B cell (primary cell): ENCODE data around the gene UBASH3B. TPM values are rescaled to one million over a fixed set of nuclear protein-coding genes. Genes with fewer than 3 reads are reported as not detected.

ENCODE experiments used
- ATAC-seq: fragments of 200-7000 bp; cut with Tn5 transposase; one replicate; pipeline ENCODE4 v1.10.0; 2021; ENCODE audit warnings: low read depth, mild to moderate bottlenecking, moderate number of reproducible peaks, moderate library complexity
- CTCF ChIA-PET: fragments of 350-600 bp; sonication (Branson Sonifier 250); formaldehyde crosslinking; loops from one replicate; lab custom pipeline; 2021; ENCODE audit warnings: antibody characterized with exemption, inconsistent platforms; lab: Charles Lee
- POLR2A ChIA-PET: fragments of 350-600 bp; sonication (Branson Sonifier 250); formaldehyde crosslinking; loops from one replicate; lab custom pipeline; 2021; ENCODE audit warnings: antibody characterized with exemption; lab: Charles Lee
- DNase-seq: peaks from one replicate; pipeline ENCODE4 v3.0.0; 2013
- H2AFZ ChIP-seq: 2 replicates; pipeline ENCODE4 v1.6.1; 2012; ENCODE audit warnings: mild to moderate bottlenecking, low read depth, low read length; ENCODE audit not compliant: insufficient read depth, poor library complexity, severe bottlenecking
- H3K27ac ChIP-seq, 2 donors: 1 replicate in 1 of 2; 2 replicates in 1 of 2; pipeline ENCODE4 v1.5.1; 2012 to 2013; ENCODE audit warnings: low read length in 2 of 2, mild to moderate bottlenecking in 2 of 2, moderate library complexity in 1 of 2
- H3K27me3 ChIP-seq, 4 experiments: fragments of 200-600 bp in 1 of 4; sonication (generic) in 1 of 4; replicated peaks in 1 of 4; 1 replicate in 2 of 4; 2 replicates in 2 of 4; pipeline versions ENCODE4 v1.6.1 to v1.7.0; 2013 to 2016; ENCODE audit warnings: low read length in 3 of 4, mild to moderate bottlenecking in 2 of 4, mixed read lengths in 1 of 4, moderate library complexity in 1 of 4; ENCODE audit not compliant: insufficient read depth in 4 of 4, control insufficient read depth in 3 of 4; ENCODE audit errors: control extremely low read depth in 1 of 4
- H3K36me3 ChIP-seq, 2 experiments: replicated peaks in 1 of 2; 1 replicate in 1 of 2; 2 replicates in 1 of 2; pipeline versions ENCODE4 v1.6.1 to v1.7.1; 2013; ENCODE audit warnings: low read length in 1 of 2; ENCODE audit not compliant: insufficient read depth in 2 of 2, control insufficient read depth in 1 of 2; ENCODE audit errors: control extremely low read depth in 1 of 2, extremely low read depth in 1 of 2
- H3K4me1 ChIP-seq, 2 donors: fragments of 200-600 bp in 1 of 2; sonication (generic) in 1 of 2; 1 replicate in 1 of 2; 2 replicates in 1 of 2; pipeline versions ENCODE4 v1.5.1 to v1.6.1; 2013 to 2017; ENCODE audit warnings: low read length in 2 of 2; ENCODE audit not compliant: control insufficient read depth in 2 of 2, insufficient read depth in 2 of 2
- H3K4me2 ChIP-seq: replicated peaks from 2 replicates; pipeline ENCODE3; 2012; ENCODE audit warnings: mild to moderate bottlenecking, low read depth, low read length; ENCODE audit not compliant: poor library complexity, severe bottlenecking
- H3K4me3 ChIP-seq, 5 experiments: fragments of 200-600 bp in 1 of 5; sonication (generic) in 1 of 5; 1 replicate in 3 of 5; 2 replicates in 2 of 5; pipeline versions ENCODE4 v1.5.1 to v1.7.0; 2011 to 2016; ENCODE audit warnings: low read length in 4 of 5, mild to moderate bottlenecking in 4 of 5, low read depth in 2 of 5, control low read depth in 1 of 5, moderate library complexity in 1 of 5; ENCODE audit not compliant: insufficient read depth in 1 of 5; ENCODE audit errors: control extremely low read depth in 1 of 5, extremely low read depth in 1 of 5
- H3K79me2 ChIP-seq: fragments of 200-600 bp; sonication (generic); one replicate; pipeline ENCODE4 v1.6.0; 2016; ENCODE audit warnings: low read length; ENCODE audit not compliant: control insufficient read depth, insufficient read depth
- H3K9ac ChIP-seq: fragments of 200-600 bp; sonication (generic); 2 replicates; pipeline ENCODE4 v1.6.1; 2017; ENCODE audit warnings: mild to moderate bottlenecking, low read length, moderate library complexity
- H3K9me3 ChIP-seq, 3 donors: one replicate each; pipeline versions ENCODE4 v1.6.1 to v1.7.1; 2013; ENCODE audit warnings: low read length in 2 of 3; ENCODE audit not compliant: control insufficient read depth in 2 of 3, insufficient read depth in 1 of 3; ENCODE audit errors: control extremely low read depth in 1 of 3
- H4K20me1 ChIP-seq: 2 replicates; pipeline ENCODE4 v1.6.0; 2012; ENCODE audit warnings: mild to moderate bottlenecking, low read length; ENCODE audit not compliant: insufficient read depth, control insufficient read depth, poor library complexity, severe bottlenecking
- H3K27ac Mint-ChIP-seq: one replicate; pipeline ENCODE4 v1.8.0; 2021; ENCODE audit warnings: mixed read lengths
- H3K27me3 Mint-ChIP-seq: one replicate; pipeline ENCODE4 v1.8.0; 2021; ENCODE audit warnings: mixed read lengths
- H3K4me1 Mint-ChIP-seq: one replicate; pipeline ENCODE4 v1.8.0; 2021; ENCODE audit warnings: mixed read lengths
- H3K4me3 Mint-ChIP-seq: one replicate; pipeline ENCODE4 v1.8.0; 2021; ENCODE audit warnings: mixed read lengths
- H3K9me3 Mint-ChIP-seq: one replicate; pipeline ENCODE4 v1.8.0; 2022; ENCODE audit warnings: mixed read lengths; ENCODE audit not compliant: insufficient read depth
- CTCF ChIP-seq: fragments of 200-600 bp; IDR thresholded peaks from one replicate; pipeline ENCODE4 v1.8.0; 2022; ENCODE audit warnings: antibody characterized with exemption, mild to moderate bottlenecking
- EZH2 ChIP-seq: IDR thresholded peaks from 2 replicates; pipeline ENCODE4 v1.6.1; 2012; ENCODE audit warnings: borderline replicate concordance, low read depth, mild to moderate bottlenecking, moderate library complexity, low read length; ENCODE audit not compliant: insufficient read depth, poor library complexity, severe bottlenecking
- WGBS: methylation state at CpG from one replicate; pipeline ENCODE4 v1.1.5; 2013; ENCODE audit warnings: missing lambda C conversion rate; ENCODE audit not compliant: insufficient coverage; 5-methylcytosine and 5-hydroxymethylcytosine counted together
- intact Hi-C: fragments of 100-400 bp; cut with micrococcal nuclease; formaldehyde crosslinking; loops from one replicate; pipeline ENCODE4 v1.10.0; 2022
- polyA plus RNA-seq: library from polyadenylated mRNA; depleted of rRNA; stranded (reverse); fragments of >200 nt; gene quantifications from 2 replicates; pipeline ENCODE4 v1.2.3, GENCODE V29; 2012
- total RNA-seq, 2 donors: library from RNA; stranded (reverse); fragments of 120-200 nt in 1 of 2; gene quantifications; 1 replicate in 1 of 2; 2 replicates in 1 of 2; pipeline versions ENCODE4 v1.2.3 to v1.2.4, GENCODE V29; 2013 to 2022

The UBASH3B gene
- total and polyA plus RNA-seq, 2 donors (not counting 1 experiment from before 2014, with no cell fraction given), result 2.3 to 3.6 TPM

- CTCF ChIA-PET, result interaction anchor here (0.7 to 1.6 kb wide), 4 partner anchors 10 to 90 kb away, joined by 3 to 5 read pairs (median 4); no protein-coding TSS in a partner anchor
- POLR2A ChIA-PET, result interaction anchor here (0.7 kb wide), 1 partner anchor 34 kb away, joined by 4 read pairs; no protein-coding TSS in a partner anchor
- H3K9ac ChIP-seq, result no peak overlapping the region
- no CpG with 5 or more reads among the region's 1 CpG for WGBS
- no peak for ATAC-seq
- no peaks in the 10 kb centered on the region for H3K36me3 ChIP-seq
- H3K27ac ChIP-seq, result no peak overlapping the region
- no peak overlapping the region for H3K4me3 ChIP-seq
- peaks cover 38% of the 10 kb centered on the region for H3K4me1 Mint-ChIP-seq
- no peak for DNase-seq
- H3K9me3 ChIP-seq, result peaks cover 0 to 4% (median 3%) of the 10 kb centered on the region in 3 donors
- H2AFZ ChIP-seq, result no peak overlapping the region
- intact Hi-C loops, result no loop called here
- no peak overlapping the region for H3K27ac Mint-ChIP-seq
- TF ChIP-seq EZH2, result no peak
- H3K27me3 Mint-ChIP-seq, result peaks cover 9% of the 10 kb centered on the region
- H4K20me1 ChIP-seq, result no peaks in the 10 kb centered on the region
- no peak overlapping the region for H3K4me2 ChIP-seq
- H3K4me3 Mint-ChIP-seq, result no peak overlapping the region
- peaks cover 3% of the 10 kb centered on the region for H3K9me3 Mint-ChIP-seq
- H3K4me1 ChIP-seq, result peaks cover 18 to 31% of the 10 kb centered on the region in 2 donors
- peaks cover 0 to 15% (median 7%) of the 10 kb centered on the region in 4 experiments for H3K27me3 ChIP-seq
- H3K79me2 ChIP-seq, result peaks cover 13% of the 10 kb centered on the region
These were observed 14.6 kb downstream of the UBASH3B start for GRCh38 chr11:122670131-122670530.

DNA sequence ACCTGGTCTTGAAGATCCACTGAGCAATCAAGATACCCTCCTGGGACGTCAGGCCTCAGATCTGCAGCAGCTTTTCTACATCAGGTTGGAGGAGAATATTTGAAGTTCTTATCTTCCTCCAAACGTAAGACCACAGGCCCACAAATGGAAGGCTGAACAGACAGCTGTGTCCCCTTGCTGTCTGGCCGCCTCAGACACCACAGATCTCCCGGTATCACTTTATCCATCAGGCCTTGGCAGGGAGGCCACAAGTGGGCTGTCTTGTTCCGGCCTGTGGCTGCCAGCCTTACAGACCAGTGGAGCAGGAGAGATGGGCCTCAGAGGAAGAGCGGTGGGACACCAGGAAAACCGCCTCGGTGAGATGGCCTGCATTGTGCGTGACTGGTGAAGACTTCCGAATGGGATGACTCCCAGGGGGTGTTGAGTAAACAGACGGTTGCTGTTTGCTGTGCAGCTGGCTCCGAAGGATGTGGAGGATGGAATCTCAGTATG, 15.9 kb downstream of the UBASH3B start:
- Histone ChIP-seq H3K9me3 (peaks cover 0 to 4% (median 3%) of the 10 kb centered on the region in 3 donors), H3K79me2 (peaks cover 13% of the 10 kb centered on the region), H4K20me1 (no peaks in the 10 kb centered on the region), H3K4me1 (peaks cover 24 to 33% of the 10 kb centered on the region in 2 donors), H2AFZ (no peak overlapping the region), H3K4me3 (no peak overlapping the region), H3K36me3 (no peaks in the 10 kb centered on the region), H3K9ac (no peak overlapping the region), H3K27ac (no peak overlapping the region), H3K4me2 (peak overlapping the region; percentile 9), H3K27me3 (peaks cover 0 to 15% (median 7%) of the 10 kb centered on the region in 4 experiments)
- intact Hi-C loops, result no loop called here
- ChIA-PET CTCF (interaction anchor here (1.3 kb wide), 1 partner anchor 21 kb away, joined by 3 read pairs; no protein-coding TSS in a partner anchor), POLR2A (no interaction called here)
- Mint-ChIP-seq H3K27ac (peak overlapping the region; percentile 47), H3K9me3 (peaks cover 3% of the 10 kb centered on the region), H3K27me3 (peaks cover 9% of the 10 kb centered on the region), H3K4me3 (no peak overlapping the region), H3K4me1 (peaks cover 41% of the 10 kb centered on the region)
- DNase-seq (no peak), ATAC-seq (no peak)
- 26% methylated on average over 9 of the region's 12 CpGs for WGBS
- TF ChIP-seq CTCF, result no peak
- no peak for TF ChIP-seq EZH2
